Mucosa of rectum (tissue), 2 donors: Measurements from ENCODE around the gene ZBTB16.

ENCODE experiments used
- H3K27ac ChIP-seq, 2 donors: one replicate each; pipeline ENCODE4 v1.7.0; 2013; ENCODE audit warnings: inconsistent platforms in 2 of 2, low read depth in 2 of 2, low read length in 2 of 2
- H3K27me3 ChIP-seq, 2 donors: one replicate each; pipeline ENCODE4 v1.7.0; 2013; ENCODE audit warnings: low read length in 2 of 2; ENCODE audit not compliant: control insufficient read depth in 2 of 2, insufficient read depth in 2 of 2
- H3K36me3 ChIP-seq, 2 donors: one replicate each; pipeline ENCODE4 v1.7.0; 2013; ENCODE audit warnings: low read length in 2 of 2; ENCODE audit not compliant: control insufficient read depth in 2 of 2, insufficient read depth in 2 of 2
- H3K4me1 ChIP-seq, 2 donors: one replicate each; pipeline ENCODE4 v1.7.0; 2013; ENCODE audit warnings: low read length in 2 of 2, mild to moderate bottlenecking in 1 of 2; ENCODE audit not compliant: control insufficient read depth in 2 of 2, insufficient read depth in 2 of 2
- H3K4me3 ChIP-seq, 2 donors: one replicate each; pipeline ENCODE4 v1.7.0; 2013; ENCODE audit warnings: low read length in 2 of 2
- H3K9ac ChIP-seq, 2 donors: one replicate each; pipeline ENCODE4 v1.7.0; 2013; ENCODE audit warnings: low read length in 2 of 2, low read depth in 1 of 2, mild to moderate bottlenecking in 1 of 2
- H3K9me3 ChIP-seq, 2 donors: one replicate each; pipeline ENCODE4 v1.7.0; 2013; ENCODE audit warnings: low read length in 2 of 2; ENCODE audit not compliant: control insufficient read depth in 2 of 2
- donor health status: healthy.
- donor health status: Normal muscosa, but diverticular disease.

The ZBTB16 gene

GRCh38 chr11:114061681-114062049 is 2.2 kb downstream of the ZBTB16 start:
- H3K9ac ChIP-seq: peak overlapping the region; percentile 75 to 96
- peaks cover 6 to 10% of the 10 kb centered on the region in 2 donors for H3K36me3 ChIP-seq
- H3K27ac ChIP-seq: peak overlapping the region; percentile 84 to 85
- H3K27me3 ChIP-seq: peaks cover 11 to 19% of the 10 kb centered on the region in 2 donors
- no peaks in the 10 kb centered on the region for H3K9me3 ChIP-seq
- H3K4me1 ChIP-seq: peaks cover 12 to 16% of the 10 kb centered on the region in 2 donors
- peak overlapping the region; percentile 83 for H3K4me3 ChIP-seq

DNA sequence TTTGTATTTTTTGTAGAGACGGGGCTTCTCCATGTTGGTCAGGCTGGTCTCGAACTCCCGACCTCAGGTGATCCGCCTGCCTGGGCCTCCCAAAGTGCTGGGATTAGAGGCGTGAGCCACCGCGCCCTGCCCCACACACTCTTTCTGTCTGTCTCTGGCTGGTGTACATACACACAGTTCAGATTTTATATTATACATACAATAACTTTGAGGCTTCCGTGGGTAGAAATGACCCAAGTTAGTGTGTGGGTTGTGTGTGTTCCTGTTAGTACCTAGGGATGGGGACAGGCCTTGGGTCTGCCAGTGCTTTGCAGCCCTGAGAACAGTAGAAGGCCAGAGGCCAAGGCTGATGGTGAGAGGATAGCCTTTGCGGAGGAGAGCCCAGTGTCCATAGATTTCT is 2.8 kb downstream of the ZBTB16 start:
- Histone ChIP-seq H3K4me3 (no peak overlapping the region), H3K4me1 (peaks cover 12 to 16% of the 10 kb centered on the region in 2 donors)

DNA sequence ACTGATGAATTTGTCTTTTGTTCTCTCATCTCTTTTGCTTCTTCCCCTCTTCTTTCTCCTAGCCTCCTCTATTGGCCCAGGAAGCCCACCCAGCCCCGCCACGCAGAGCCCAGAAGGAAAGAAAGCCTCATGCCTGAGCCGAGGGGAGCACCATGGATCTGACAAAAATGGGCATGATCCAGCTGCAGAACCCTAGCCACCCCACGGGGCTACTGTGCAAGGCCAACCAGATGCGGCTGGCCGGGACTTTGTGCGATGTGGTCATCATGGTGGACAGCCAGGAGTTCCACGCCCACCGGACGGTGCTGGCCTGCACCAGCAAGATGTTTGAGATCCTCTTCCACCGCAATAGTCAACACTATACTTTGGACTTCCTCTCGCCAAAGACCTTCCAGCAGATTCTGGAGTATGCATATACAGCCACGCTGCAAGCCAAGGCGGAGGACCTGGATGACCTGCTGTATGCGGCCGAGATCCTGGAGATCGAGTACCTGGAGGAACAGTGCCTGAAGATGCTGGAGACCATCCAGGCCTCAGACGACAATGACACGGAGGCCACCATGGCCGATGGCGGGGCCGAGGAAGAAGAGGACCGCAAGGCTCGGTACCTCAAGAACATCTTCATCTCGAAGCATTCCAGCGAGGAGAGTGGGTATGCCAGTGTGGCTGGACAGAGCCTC is 3.8 kb downstream of the ZBTB16 start:
- H3K27ac ChIP-seq: no peak overlapping the region
- H3K9ac ChIP-seq: no peak overlapping the region
- no peaks in the 10 kb centered on the region for H3K9me3 ChIP-seq
- peaks cover 6 to 14% of the 10 kb centered on the region in 2 donors for H3K36me3 ChIP-seq
- peaks cover 12 to 13% of the 10 kb centered on the region in 2 donors for H3K4me1 ChIP-seq
- H3K27me3 ChIP-seq: peaks cover 9 to 11% of the 10 kb centered on the region in 2 donors
- no peak overlapping the region for H3K4me3 ChIP-seq

More for the DNA sequence above, 2.8 kb downstream of the ZBTB16 start:
- H3K36me3 ChIP-seq: peaks cover 6 to 14% of the 10 kb centered on the region in 2 donors
- H3K27me3 ChIP-seq: peaks cover 11 to 19% of the 10 kb centered on the region in 2 donors
- no peaks in the 10 kb centered on the region for H3K9me3 ChIP-seq
- no peak overlapping the region for H3K9ac ChIP-seq
- no peak overlapping the region for H3K27ac ChIP-seq

- peaks cover 4 to 6% of the 10 kb centered on the region in 2 donors for H3K27me3 ChIP-seq
- H3K4me3 ChIP-seq: no peak overlapping the region
- no peak overlapping the region for H3K9ac ChIP-seq
- no peaks in the 10 kb centered on the region for H3K9me3 ChIP-seq
- H3K4me1 ChIP-seq: peaks cover 8 to 12% of the 10 kb centered on the region in 2 donors
- H3K36me3 ChIP-seq: peaks cover 6 to 14% of the 10 kb centered on the region in 2 donors
- H3K27ac ChIP-seq: no peak overlapping the region
These were observed 4.3 kb downstream of the ZBTB16 start for GRCh38 chr11:114063829-114064201.

GRCh38 chr11:114064216-114064615 is 4.7 kb downstream of the ZBTB16 start:
- Histone ChIP-seq H3K36me3 (peaks cover 6 to 14% of the 10 kb centered on the region in 2 donors), H3K27me3 (peaks cover 3 to 4% of the 10 kb centered on the region in 2 donors), H3K4me3 (no peak overlapping the region), H3K27ac (no peak overlapping the region), H3K4me1 (peaks cover 5 to 12% of the 10 kb centered on the region in 2 donors), H3K9me3 (no peaks in the 10 kb centered on the region), H3K9ac (no peak overlapping the region)

DNA sequence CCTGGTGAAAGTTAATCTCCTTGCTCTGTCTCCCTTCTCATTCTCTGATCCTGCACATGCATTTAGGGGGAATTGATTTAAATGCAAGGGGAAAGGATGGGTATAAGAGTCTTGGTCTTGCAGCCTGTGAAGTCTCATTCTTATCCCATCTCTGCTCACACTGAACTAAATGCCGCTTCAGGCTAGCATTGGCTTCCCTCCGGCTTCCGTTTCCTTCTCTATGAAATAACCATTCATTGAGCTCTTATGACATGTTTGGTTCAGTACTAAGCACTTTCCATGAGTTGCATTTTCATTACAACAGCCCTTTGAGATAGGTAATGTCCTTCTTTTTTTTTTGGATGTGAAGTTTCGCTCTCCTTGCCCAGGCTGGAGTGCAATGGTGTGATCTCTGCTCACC is 5.6 kb downstream of the ZBTB16 start:
- Histone ChIP-seq H3K9ac (no peak overlapping the region), H3K27me3 (peaks cover 3 to 4% of the 10 kb centered on the region in 2 donors), H3K27ac (no peak overlapping the region), H3K9me3 (no peaks in the 10 kb centered on the region), H3K4me3 (no peak overlapping the region), H3K36me3 (peaks cover 6 to 14% of the 10 kb centered on the region in 2 donors), H3K4me1 (peaks cover 5 to 12% of the 10 kb centered on the region in 2 donors)

- Histone ChIP-seq H3K27me3 (peaks cover 3 to 4% of the 10 kb centered on the region in 2 donors), H3K9ac (no peak overlapping the region), H3K9me3 (no peaks in the 10 kb centered on the region), H3K27ac (no peak overlapping the region), H3K36me3 (peaks cover 6 to 17% of the 10 kb centered on the region in 2 donors), H3K4me1 (peaks cover 5 to 8% of the 10 kb centered on the region in 2 donors), H3K4me3 (no peak overlapping the region)
These were observed 6.6 kb downstream of the ZBTB16 start for GRCh38 chr11:114066046-114066648.

DNA sequence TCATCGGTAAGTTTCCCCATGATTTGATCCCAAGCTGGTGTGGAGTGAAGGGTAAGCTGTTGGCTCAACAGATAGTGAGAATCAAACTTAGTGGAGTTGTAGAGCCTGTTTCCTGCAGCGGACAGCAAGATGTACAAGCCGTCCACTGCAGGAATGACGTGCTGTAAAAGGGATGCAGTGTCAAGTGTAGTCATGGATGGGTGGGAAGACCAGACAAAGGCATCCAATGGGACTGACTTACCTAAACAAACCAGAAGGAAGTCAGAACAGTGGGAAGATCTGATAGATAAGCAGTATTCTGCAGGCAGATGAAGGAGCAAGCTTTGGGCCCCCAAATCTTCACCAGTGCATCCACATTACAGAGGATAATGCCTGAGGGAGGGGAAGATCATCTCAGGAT is 8.8 kb downstream of the ZBTB16 start:
- Histone ChIP-seq H3K27ac (no peak overlapping the region), H3K4me1 (peaks cover 0 to 4% of the 10 kb centered on the region in 2 donors)

DNA sequence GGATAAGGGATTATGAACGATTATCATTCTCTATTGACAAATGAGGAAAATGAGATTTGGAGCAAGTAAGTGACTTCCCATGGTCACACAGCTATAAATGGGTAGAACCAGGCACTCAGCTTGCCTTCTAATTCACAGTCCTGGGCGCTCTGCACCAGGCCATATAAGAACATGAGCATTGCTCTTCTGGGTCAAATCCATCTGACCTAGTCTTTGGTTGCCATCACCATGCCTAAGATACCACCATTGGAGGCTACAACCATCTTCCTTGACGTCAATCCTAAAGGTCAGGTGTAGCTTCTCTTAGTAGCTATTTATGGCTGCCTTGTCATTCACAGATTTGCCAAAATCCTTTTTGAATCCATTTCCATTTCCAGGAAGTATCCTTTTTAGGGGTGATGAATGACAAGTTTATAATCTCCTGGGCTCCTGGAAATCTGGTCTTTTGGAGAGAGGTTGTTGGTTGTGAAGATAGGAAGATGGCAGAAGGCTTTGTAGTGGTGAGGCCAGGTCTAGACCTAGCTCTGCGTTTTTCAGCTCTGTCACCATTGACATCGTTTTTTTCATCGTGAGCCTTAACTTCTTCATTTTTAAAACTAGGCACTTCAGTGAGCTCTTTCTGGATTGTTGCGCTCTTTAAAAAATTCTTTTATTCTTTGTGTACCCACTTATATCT is 11.1 kb downstream of the ZBTB16 start:
- no peak overlapping the region for H3K9ac ChIP-seq
- no peaks in the 10 kb centered on the region for H3K9me3 ChIP-seq
- H3K36me3 ChIP-seq: peaks cover 0 to 7% of the 10 kb centered on the region in 2 donors
- H3K4me1 ChIP-seq: no peaks in the 10 kb centered on the region
- H3K27ac ChIP-seq: no peak overlapping the region
- no peaks in the 10 kb centered on the region for H3K27me3 ChIP-seq
- H3K4me3 ChIP-seq: no peak overlapping the region

More for the DNA sequence above, 8.8 kb downstream of the ZBTB16 start:
- H3K27me3 ChIP-seq: no peaks in the 10 kb centered on the region
- H3K9ac ChIP-seq: no peak overlapping the region
- H3K9me3 ChIP-seq: no peaks in the 10 kb centered on the region
- H3K4me3 ChIP-seq: no peak overlapping the region
- peaks cover 6 to 15% of the 10 kb centered on the region in 2 donors for H3K36me3 ChIP-seq
